ENCODE measurements around the gene TBC1D10B. TPM values are rescaled to one million over a fixed set of nuclear protein-coding genes. Genes with fewer than 3 reads are reported as not detected.
"Not testable (repeated sequence)": the region's sequence is repeated elsewhere in the genome, so short reads cannot be mapped to it uniquely, and the experiment has no call there.

The TBC1D10B gene
- total and polyA plus RNA-seq, 2 experiments from 2014 or later, result 29.3 to 37.9 TPM

DNA sequence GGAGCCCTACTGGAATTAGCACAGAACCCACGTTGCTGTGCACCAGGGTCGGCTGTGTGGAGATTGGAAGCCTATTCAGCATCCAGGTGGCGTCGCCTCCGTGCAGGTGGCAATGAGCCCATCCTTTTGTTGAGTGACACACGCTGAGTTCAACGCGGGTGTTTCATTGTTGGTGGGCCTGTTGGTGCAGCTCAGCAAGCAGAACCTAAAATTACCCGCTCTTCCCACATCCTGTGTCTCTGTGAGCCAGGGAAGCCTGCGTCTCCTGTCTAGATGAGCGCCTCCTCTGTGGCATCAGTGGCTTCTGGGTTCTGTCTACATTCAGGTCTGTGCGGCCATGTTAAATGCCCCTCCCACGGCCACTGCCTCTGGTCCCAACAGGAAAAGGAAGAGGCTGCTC lies 29.7 kb downstream of the TBC1D10B start:
- Histone ChIP-seq H3K4me2 (no peak overlapping the region), H3K27me3 (no peaks in the 10 kb centered on the region), H3K9me3 (ENCODE audit: low read depth) (no peaks in the 10 kb centered on the region), H3K4me1 (ENCODE audit: insufficient read depth) (peaks cover 5% of the 10 kb centered on the region), H3K36me3 (replicated peaks; ENCODE audit: insufficient read depth, low read depth) (no peaks in the 10 kb centered on the region), H3K9me2 (replicated peaks; ENCODE audit: insufficient read depth) (no peaks in the 10 kb centered on the region), H3K79me2 (no peaks in the 10 kb centered on the region), H3K27ac (no peak overlapping the region), H3K4me3 (no peak overlapping the region), H4K20me1 (ENCODE audit: insufficient read depth, poor library complexity, severe bottlenecking) (no peaks in the 10 kb centered on the region), H2AFZ (no peak overlapping the region)
- TF ChIP-seq, protein P1, sequence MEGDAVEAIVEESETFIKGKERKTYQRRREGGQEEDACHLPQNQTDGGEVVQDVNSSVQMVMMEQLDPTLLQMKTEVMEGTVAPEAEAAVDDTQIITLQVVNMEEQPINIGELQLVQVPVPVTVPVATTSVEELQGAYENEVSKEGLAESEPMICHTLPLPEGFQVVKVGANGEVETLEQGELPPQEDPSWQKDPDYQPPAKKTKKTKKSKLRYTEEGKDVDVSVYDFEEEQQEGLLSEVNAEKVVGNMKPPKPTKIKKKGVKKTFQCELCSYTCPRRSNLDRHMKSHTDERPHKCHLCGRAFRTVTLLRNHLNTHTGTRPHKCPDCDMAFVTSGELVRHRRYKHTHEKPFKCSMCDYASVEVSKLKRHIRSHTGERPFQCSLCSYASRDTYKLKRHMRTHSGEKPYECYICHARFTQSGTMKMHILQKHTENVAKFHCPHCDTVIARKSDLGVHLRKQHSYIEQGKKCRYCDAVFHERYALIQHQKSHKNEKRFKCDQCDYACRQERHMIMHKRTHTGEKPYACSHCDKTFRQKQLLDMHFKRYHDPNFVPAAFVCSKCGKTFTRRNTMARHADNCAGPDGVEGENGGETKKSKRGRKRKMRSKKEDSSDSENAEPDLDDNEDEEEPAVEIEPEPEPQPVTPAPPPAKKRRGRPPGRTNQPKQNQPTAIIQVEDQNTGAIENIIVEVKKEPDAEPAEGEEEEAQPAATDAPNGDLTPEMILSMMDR (IDR thresholded peaks at IDR 0.05; ENCODE audit: poor library complexity), result no peak
- TF ChIP-seq EZH2phosphoT487 (IDR thresholded peaks at IDR 0.05; ENCODE audit: low read depth, severe bottlenecking, unreplicated experiment), result no peak
- 96% methylated on average over 13 of the region's 13 CpGs for WGBS (ENCODE audit: low lambda C conversion rate, missing lambda C conversion rate)
- no peak for DNase-seq (ENCODE audit: low spot score)

DNA sequence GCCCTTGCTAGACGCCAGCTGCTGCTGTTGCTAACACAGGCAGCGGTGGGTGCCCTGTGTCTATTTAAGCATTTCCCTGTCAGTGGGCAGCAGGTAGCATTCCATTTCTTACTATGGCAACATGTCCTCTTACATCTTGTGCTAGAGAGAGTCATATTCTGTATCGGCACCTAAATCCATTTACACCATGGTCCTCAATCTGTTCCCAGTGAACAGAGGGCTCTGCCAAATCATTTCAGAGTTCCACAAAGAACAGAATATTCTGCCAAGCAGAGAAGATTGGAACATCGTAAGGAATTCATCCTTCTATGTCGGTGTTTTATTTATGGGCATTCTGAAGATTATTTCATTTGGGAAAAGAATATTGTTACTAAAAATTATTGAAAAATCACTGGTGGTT lies 31.6 kb downstream of the TBC1D10B start:
- not testable (repeated sequence) for H3K27me3 ChIP-seq; H3K4me3 ChIP-seq; H4K20me1 ChIP-seq (ENCODE audit: insufficient read depth, poor library complexity, severe bottlenecking); H3K4me1 ChIP-seq (ENCODE audit: insufficient read depth); H3K9me2 ChIP-seq (replicated peaks; ENCODE audit: insufficient read depth); DNase-seq (ENCODE audit: low spot score); H2AFZ ChIP-seq; H3K79me2 ChIP-seq; H3K4me2 ChIP-seq; H3K27ac ChIP-seq; H3K36me3 ChIP-seq (replicated peaks; ENCODE audit: insufficient read depth, low read depth); H3K9me3 ChIP-seq (ENCODE audit: low read depth)
- 97% methylated on average over 5 of the region's 5 CpGs for WGBS (ENCODE audit: low lambda C conversion rate, missing lambda C conversion rate)

DNA sequence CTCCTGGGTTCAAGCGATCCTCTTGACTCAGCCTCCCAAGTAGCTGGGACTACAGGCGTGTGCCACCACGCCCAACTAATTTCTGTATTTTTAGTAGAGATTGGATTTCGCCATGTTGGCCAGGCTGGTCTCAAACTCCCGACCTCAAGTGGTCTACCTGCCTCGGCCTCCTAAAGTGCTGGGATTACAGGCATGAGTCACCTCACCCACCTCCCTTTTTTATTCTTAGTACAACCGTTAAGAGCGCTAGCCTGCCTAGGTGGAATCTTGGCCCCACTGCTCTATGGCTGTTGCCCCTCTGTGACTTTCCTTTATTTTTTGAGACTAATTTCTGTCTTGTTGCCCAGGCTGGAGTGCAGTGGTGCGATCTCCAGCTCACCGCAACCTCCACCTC lies 32.3 kb downstream of the TBC1D10B start:
- WGBS (ENCODE audit: low lambda C conversion rate, missing lambda C conversion rate), result 93% methylated on average over 10 of the region's 10 CpGs

GRCh38 chr16:30335598-30336474 lies 34.5 kb downstream of the TBC1D10B start:
- Histone ChIP-seq H4K20me1 (ENCODE audit: insufficient read depth, poor library complexity, severe bottlenecking) (peaks cover 4% of the 10 kb centered on the region), H3K9me2 (replicated peaks; ENCODE audit: insufficient read depth) (no peaks in the 10 kb centered on the region), H2AFZ (peak overlapping the region; percentile 52), H3K36me3 (replicated peaks; ENCODE audit: insufficient read depth, low read depth) (no peaks in the 10 kb centered on the region), H3K27me3 (no peaks in the 10 kb centered on the region), H3K4me2 (peak overlapping the region; percentile 77), H3K79me2 (peaks cover 18% of the 10 kb centered on the region), H3K4me3 (peak overlapping the region; percentile 21), H3K9me3 (ENCODE audit: low read depth) (no peaks in the 10 kb centered on the region), H3K4me1 (ENCODE audit: insufficient read depth) (peaks cover 5% of the 10 kb centered on the region), H3K27ac (peak overlapping the region; percentile 97)
- TF ChIP-seq EZH2 (IDR thresholded peaks at IDR 0.05; ENCODE audit: borderline replicate concordance), result no peak
- WGBS (ENCODE audit: low lambda C conversion rate, missing lambda C conversion rate), result 61% methylated on average over 16 of the region's 17 CpGs
- DNase-seq (ENCODE audit: low spot score), result peak; percentile 37

More for the DNA sequence above, 32.3 kb downstream of the TBC1D10B start:
- H3K79me2 ChIP-seq; H3K27ac ChIP-seq; H3K9me3 ChIP-seq (ENCODE audit: low read depth); H2AFZ ChIP-seq; H3K9me2 ChIP-seq (replicated peaks; ENCODE audit: insufficient read depth); DNase-seq (ENCODE audit: low spot score); H3K27me3 ChIP-seq; H3K36me3 ChIP-seq (replicated peaks; ENCODE audit: insufficient read depth, low read depth); H3K4me2 ChIP-seq; H3K4me3 ChIP-seq; H4K20me1 ChIP-seq (ENCODE audit: insufficient read depth, poor library complexity, severe bottlenecking); H3K4me1 ChIP-seq (ENCODE audit: insufficient read depth): not testable (repeated sequence)

DNA sequence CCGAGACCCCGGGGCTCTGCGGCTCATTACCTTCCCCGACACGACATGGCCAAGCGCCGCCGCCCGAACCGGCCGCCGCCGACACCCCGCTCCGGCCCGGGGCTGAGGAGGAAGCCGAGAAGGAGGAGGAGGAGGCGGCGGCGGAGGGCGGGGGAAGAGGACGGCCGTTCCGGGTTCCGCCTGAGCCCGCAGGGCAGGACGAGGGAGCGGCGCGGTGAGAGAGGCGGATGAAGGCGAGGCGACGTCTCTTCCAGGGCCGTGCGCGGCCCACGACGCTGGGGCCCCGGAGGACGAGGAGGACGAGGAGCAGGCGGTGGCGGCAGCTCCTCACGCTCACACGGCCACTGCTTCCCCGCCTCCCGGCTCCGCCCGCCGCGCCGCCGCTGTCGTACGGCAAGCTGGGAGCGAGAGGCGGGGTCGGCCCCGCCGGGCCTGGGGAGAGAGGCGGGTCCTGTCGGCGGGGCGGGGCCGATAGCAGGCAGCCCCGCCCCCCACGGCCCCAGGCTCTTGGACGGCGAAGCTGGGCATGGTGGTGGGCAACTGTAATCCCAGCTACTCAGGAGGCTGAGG lies 35.2 kb downstream of the TBC1D10B start:
- peak; percentile 91 for DNase-seq (ENCODE audit: low spot score)
- Histone ChIP-seq H2AFZ (peak overlapping the region; percentile 52), H3K79me2 (peaks cover 25% of the 10 kb centered on the region), H3K4me3 (peak overlapping the region; percentile 63), H3K27ac (peak overlapping the region; percentile 97), H3K4me2 (peak overlapping the region; percentile 77), H4K20me1 (ENCODE audit: insufficient read depth, poor library complexity, severe bottlenecking) (peaks cover 10% of the 10 kb centered on the region)
- H3K4me1 ChIP-seq (ENCODE audit: insufficient read depth); H3K9me2 ChIP-seq (replicated peaks; ENCODE audit: insufficient read depth); H3K36me3 ChIP-seq (replicated peaks; ENCODE audit: insufficient read depth, low read depth); H3K9me3 ChIP-seq (ENCODE audit: low read depth); H3K27me3 ChIP-seq: not testable (repeated sequence)
- 1% methylated on average over 11 of the region's 70 CpGs for whole genome bisulfite sequencing (ENCODE audit: low lambda C conversion rate, missing lambda C conversion rate)

DNA sequence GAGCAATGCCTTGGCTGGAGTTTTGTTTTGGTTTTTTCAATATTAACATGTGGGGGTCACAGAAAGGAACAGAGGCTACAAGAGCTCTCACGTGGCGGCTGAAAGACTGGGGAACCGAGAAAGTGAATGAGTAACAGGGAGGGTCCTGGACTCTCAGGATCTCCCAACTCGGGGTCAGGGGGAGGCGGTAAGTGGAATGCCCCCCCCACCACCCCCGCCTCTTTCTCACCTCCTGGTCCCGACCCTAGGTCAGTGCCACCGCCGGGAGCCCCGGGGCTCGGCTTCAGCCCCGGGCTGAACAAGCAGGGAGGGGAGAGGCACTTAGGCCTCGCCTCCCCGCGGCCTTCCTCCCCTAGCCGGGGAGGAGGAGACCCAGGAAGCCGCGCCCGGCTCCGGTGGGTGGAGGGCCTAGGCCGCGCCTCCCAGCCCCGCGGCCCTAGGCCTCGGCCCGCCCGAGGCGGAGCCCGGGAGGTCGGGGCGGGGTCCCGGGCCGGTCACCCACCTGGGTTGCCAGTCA lies 35.8 kb downstream of the TBC1D10B start:
- not testable (repeated sequence) for H3K9me3 ChIP-seq (ENCODE audit: low read depth); H3K36me3 ChIP-seq (replicated peaks; ENCODE audit: insufficient read depth, low read depth); H3K9me2 ChIP-seq (replicated peaks; ENCODE audit: insufficient read depth); H3K27me3 ChIP-seq; H3K4me1 ChIP-seq (ENCODE audit: insufficient read depth); H2AFZ ChIP-seq
- Histone ChIP-seq H4K20me1 (ENCODE audit: insufficient read depth, poor library complexity, severe bottlenecking) (peaks cover 11% of the 10 kb centered on the region), H3K4me2 (peak overlapping the region; percentile 77), H3K79me2 (peaks cover 31% of the 10 kb centered on the region), H3K27ac (peak overlapping the region; percentile 97), H3K4me3 (peak overlapping the region; percentile 63)
- WGBS (ENCODE audit: low lambda C conversion rate, missing lambda C conversion rate), result under 1% methylated on average over 20 of the region's 33 CpGs
- DNase-seq (ENCODE audit: low spot score), result peak; percentile 89

- Histone ChIP-seq H4K20me1 (ENCODE audit: insufficient read depth, poor library complexity, severe bottlenecking) (peaks cover 28% of the 10 kb centered on the region), H3K79me2 (peaks cover 52% of the 10 kb centered on the region)
- not testable (repeated sequence) for H3K36me3 ChIP-seq (replicated peaks; ENCODE audit: insufficient read depth, low read depth); H3K9me2 ChIP-seq (replicated peaks; ENCODE audit: insufficient read depth); H3K4me1 ChIP-seq (ENCODE audit: insufficient read depth); DNase-seq (ENCODE audit: low spot score); H3K4me2 ChIP-seq; H3K4me3 ChIP-seq; H3K27ac ChIP-seq; H2AFZ ChIP-seq; H3K9me3 ChIP-seq (ENCODE audit: low read depth); H3K27me3 ChIP-seq
- 91% methylated on average over 6 of the region's 6 CpGs for WGBS (ENCODE audit: low lambda C conversion rate, missing lambda C conversion rate)
Observed at GRCh38 chr16:30324220-30324619, 46.1 kb downstream of the TBC1D10B start.

Measured in hepatocyte (in vitro differentiated cells).